Measurements from ENCODE around the gene TMEM116. TPM values are rescaled to one million over a fixed set of nuclear protein-coding genes. Genes with fewer than 3 reads are reported as not detected.

Gene TMEM116
- total and polyA plus RNA-seq, 9 donors, result 9.1 to 17.9 (median 11.3) TPM

GRCh38 chr12:112035219-112035785, 22.3 kb upstream of the TMEM116 start:
- Histone ChIP-seq H3K9me3 (no peaks in the 10 kb centered on the region), H3K27ac (no peak overlapping the region), H3K36me3 (no peaks in the 10 kb centered on the region), H3K4me3 (no peak overlapping the region), H3K27me3 (no peaks in the 10 kb centered on the region), H3K4me1 (ENCODE audit: insufficient read depth) (no peaks in the 10 kb centered on the region)
- intact Hi-C loops (cut with DNase I), result no loop called here
- TF ChIP-seq POLR2A (IDR thresholded peaks at IDR 0.05), result no peak
- no peak for TF ChIP-seq CTCF (IDR thresholded peaks at IDR 0.05)
- 82 to 87% (median 86%) methylated on average over 4 of the region's 4 CpGs for WGBS, 3 donors
- DNase-seq, result no peak

- 85 to 90% (median 89%) methylated on average over 5 of the region's 5 CpGs for WGBS, 3 donors
- no peaks in the 10 kb centered on the region for H3K36me3 ChIP-seq
- no peak for TF ChIP-seq POLR2A (IDR thresholded peaks at IDR 0.05)
- no peak for TF ChIP-seq CTCF (IDR thresholded peaks at IDR 0.05)
- no peak for TF ChIP-seq EP300 (IDR thresholded peaks at IDR 0.05)
- no peaks in the 10 kb centered on the region for H3K27me3 ChIP-seq
- DNase-seq, result no peak
- no peaks in the 10 kb centered on the region for H3K4me1 ChIP-seq (ENCODE audit: insufficient read depth)
- H3K4me3 ChIP-seq, result no peak overlapping the region
- intact Hi-C loops (cut with DNase I), result no loop called here
- no peak overlapping the region for H3K27ac ChIP-seq
- no peaks in the 10 kb centered on the region for H3K9me3 ChIP-seq
Observed at GRCh38 chr12:112032292-112032691, 19.3 kb upstream of the TMEM116 start.

GRCh38 chr12:112031472-112031871, 18.5 kb upstream of the TMEM116 start:
- DNase-seq, result no peak
- Histone ChIP-seq H3K9me3 (no peaks in the 10 kb centered on the region), H3K4me3 (no peak overlapping the region), H3K36me3 (no peaks in the 10 kb centered on the region), H3K4me1 (ENCODE audit: insufficient read depth) (no peaks in the 10 kb centered on the region), H3K27ac (no peak overlapping the region), H3K27me3 (no peaks in the 10 kb centered on the region)
- TF ChIP-seq POLR2A (IDR thresholded peaks at IDR 0.05), result no peak
- TF ChIP-seq EP300 (IDR thresholded peaks at IDR 0.05), result no peak
- TF ChIP-seq CTCF (IDR thresholded peaks at IDR 0.05), result no peak
- 49 to 70% (median 62%) methylated on average over 2 of the region's 2 CpGs for WGBS, 3 donors
- intact Hi-C loops (cut with DNase I), result no loop called here

GRCh38 chr12:112029301-112029700, 16.3 kb upstream of the TMEM116 start:
- TF ChIP-seq CTCF (IDR thresholded peaks at IDR 0.05), result no peak
- no peak for TF ChIP-seq POLR2A (IDR thresholded peaks at IDR 0.05)
- TF ChIP-seq EP300 (IDR thresholded peaks at IDR 0.05), result no peak
- Histone ChIP-seq H3K36me3 (no peaks in the 10 kb centered on the region), H3K4me1 (ENCODE audit: insufficient read depth) (no peaks in the 10 kb centered on the region), H3K9me3 (no peaks in the 10 kb centered on the region), H3K27me3 (no peaks in the 10 kb centered on the region), H3K27ac (no peak overlapping the region), H3K4me3 (no peak overlapping the region)
- WGBS, 3 donors, result 94 to 96% (median 94%) methylated on average over 2 of the region's 2 CpGs
- no peak for DNase-seq
- intact Hi-C loops (cut with DNase I), result no loop called here
